Stimulated activated CD4-positive, alpha-beta T cell treated with anti-CD3 and anti-CD28 coated beads, Interleukin-15, amount 100 ng/mL, for 24 hours (primary cell): ENCODE measurements around the gene CPD.

Experiments used
- DNase-seq: peaks from one replicate; pipeline ENCODE4 v3.0.0-alpha.2; 2020

CPD gene

DNA sequence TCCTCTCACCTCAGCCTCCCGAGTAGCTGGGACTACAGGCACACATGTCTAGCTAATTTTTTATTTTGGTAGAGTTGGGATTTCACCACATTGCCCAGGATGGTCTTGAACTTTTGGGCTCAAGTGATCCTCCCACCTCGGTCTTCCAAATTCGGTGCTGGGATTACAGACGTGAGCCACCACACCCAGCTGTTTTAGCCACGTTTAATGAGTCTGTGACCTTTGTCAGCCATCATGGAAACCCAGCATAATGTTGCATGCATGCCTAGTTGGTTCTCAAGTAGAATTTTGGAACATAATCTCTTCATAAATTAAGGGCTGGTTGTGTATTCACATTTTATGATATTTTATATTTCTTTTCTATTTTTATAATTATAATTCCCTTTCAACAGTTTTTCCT is 140.4 kb downstream of the CPD start:
- DNase-seq = no peak
